Left ventricle myocardium inferior (tissue), 1 donor: ENCODE measurements around the gene MAB21L1. TPM values are rescaled to one million over a fixed set of nuclear protein-coding genes. Genes with fewer than 3 reads are reported as not detected.
A peak's percentile ranks its signal among the peaks of the same experiment; 100 is the strongest.

Source experiments
- DNase-seq: peaks from one replicate; pipeline ENCODE4 v3.0.0-alpha.2; 2020
- H3K27ac ChIP-seq: fragments of 200-600 bp; replicated peaks from 2 replicates; pipeline ENCODE4 v1.8.0; 2021
- H3K27me3 ChIP-seq: fragments of 200-600 bp; 2 replicates; pipeline ENCODE4 v1.8.0; 2021; ENCODE audit warnings: low read depth
- H3K36me3 ChIP-seq: fragments of 200-600 bp; 2 replicates; pipeline ENCODE4 v1.8.0; 2021
- H3K4me1 ChIP-seq: fragments of 200-600 bp; 2 replicates; pipeline ENCODE4 v1.8.0; 2021
- H3K4me3 ChIP-seq: fragments of 200-600 bp; 2 replicates; pipeline ENCODE4 v1.8.0; 2021; ENCODE audit warnings: mild to moderate bottlenecking, moderate library complexity
- H3K9me3 ChIP-seq: fragments of 200-600 bp; replicated peaks from 2 replicates; pipeline ENCODE4 v1.8.0; 2021
- intact Hi-C: fragments of 100-400 bp; cut with micrococcal nuclease; formaldehyde crosslinking; loops from one replicate; pipeline ENCODE4 v1.11.0; 2022
- total RNA-seq: library from RNA; stranded (reverse); fragmentation: NEBNext Ultra II Directional; extraction: Animal tissue kit (Norgen Biotek cat#: 25700); gene quantifications from one replicate; pipeline ENCODE4 v1.2.1, GENCODE V29; 2021
- TF ChIP-seq, protein P1 (sequence below): fragments of 200-600 bp; IDR thresholded peaks from 2 replicates; pipeline ENCODE4 v1.8.0; 2021; ENCODE audit warnings: antibody characterized with exemption, mild to moderate bottlenecking, borderline replicate concordance
- donor health status: DM: no; HTN: yes; CAD: no; lungs with severe emphysema.

The MAB21L1 gene
- total RNA-seq, 1 donor from 2014 or later, result 0.47 TPM

DNA sequence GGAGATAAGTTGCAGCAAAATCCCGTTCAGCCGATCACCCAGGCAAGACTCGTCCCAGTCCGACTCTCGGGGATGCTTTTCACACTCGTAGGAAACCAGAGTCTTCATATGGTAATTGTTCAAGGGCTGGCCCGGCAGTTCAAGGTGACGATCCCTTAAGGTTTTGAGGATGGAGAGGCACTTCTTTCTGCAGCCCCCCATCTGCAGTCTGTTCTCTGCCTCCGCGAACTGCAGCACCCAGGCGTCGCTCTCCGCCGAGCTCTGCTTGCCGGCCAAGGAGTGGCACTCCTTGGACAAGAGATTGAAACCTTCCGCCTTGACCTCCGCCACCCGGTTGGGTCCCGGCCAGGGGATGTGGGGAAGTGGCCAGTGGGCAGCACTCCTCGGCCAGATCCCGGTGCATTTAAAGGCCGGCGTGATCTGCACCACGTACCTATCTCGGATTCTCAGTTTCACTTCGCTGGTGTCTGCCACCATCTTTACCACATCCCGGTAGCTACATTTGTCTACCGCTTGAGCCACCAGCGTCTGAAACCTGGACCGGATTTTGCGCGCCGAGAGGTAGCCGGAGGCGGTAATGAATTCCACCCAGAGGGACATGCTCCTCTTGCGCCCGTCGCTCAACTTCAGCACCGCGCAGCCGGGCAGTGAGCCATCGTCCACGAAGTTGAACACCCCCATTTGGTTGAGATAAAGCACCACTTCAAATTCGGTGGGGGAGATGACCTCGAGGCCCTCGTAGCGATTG lies 1.1 kb downstream of the MAB21L1 start:
- DNase-seq, result no peak
- Histone ChIP-seq H3K4me3 (peak overlapping the region; percentile 68), H3K9me3 (no peaks in the 10 kb centered on the region), H3K27ac (peak overlapping the region; percentile 63), H3K36me3 (peaks cover 3% of the 10 kb centered on the region), H3K4me1 (peaks cover 16% of the 10 kb centered on the region), H3K27me3 (no peaks in the 10 kb centered on the region)
- TF ChIP-seq, protein P1, sequence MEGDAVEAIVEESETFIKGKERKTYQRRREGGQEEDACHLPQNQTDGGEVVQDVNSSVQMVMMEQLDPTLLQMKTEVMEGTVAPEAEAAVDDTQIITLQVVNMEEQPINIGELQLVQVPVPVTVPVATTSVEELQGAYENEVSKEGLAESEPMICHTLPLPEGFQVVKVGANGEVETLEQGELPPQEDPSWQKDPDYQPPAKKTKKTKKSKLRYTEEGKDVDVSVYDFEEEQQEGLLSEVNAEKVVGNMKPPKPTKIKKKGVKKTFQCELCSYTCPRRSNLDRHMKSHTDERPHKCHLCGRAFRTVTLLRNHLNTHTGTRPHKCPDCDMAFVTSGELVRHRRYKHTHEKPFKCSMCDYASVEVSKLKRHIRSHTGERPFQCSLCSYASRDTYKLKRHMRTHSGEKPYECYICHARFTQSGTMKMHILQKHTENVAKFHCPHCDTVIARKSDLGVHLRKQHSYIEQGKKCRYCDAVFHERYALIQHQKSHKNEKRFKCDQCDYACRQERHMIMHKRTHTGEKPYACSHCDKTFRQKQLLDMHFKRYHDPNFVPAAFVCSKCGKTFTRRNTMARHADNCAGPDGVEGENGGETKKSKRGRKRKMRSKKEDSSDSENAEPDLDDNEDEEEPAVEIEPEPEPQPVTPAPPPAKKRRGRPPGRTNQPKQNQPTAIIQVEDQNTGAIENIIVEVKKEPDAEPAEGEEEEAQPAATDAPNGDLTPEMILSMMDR, result no peak
- intact Hi-C loops, result no loop called here

DNA sequence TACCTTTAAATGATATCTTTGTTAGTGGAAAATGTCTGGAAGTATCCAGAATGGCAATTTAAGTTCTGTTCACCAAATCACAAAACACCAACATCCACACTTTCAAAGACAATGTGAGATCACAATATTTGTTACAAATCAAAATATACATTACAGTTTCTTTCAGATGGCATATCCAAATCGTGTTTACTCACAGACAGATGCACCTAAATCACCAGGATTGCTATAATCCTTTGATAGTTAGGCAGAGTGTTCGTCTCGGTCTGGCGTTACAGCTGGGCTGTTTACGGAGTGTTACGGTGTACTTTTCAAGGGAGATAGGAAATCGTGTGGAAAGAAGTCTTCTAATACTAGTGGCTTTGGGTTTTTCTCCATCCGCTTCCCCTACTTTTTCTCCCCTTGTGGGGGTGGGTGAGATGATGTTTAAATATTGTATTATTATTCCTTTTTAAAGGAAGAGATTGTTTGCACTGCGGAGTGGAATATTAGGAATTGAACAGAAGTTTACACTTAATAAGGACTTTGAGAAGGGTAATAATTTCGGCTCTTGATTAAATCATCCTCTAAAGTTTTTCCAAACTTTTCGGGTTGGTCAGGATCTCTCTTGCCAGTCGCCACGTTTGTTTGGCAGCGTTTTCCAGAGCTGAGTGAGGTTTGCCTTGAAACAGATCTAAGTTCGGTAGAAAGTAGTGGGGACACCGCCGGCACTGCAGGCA lies 1.8 kb downstream of the MAB21L1 start:
- no peak for DNase-seq
- intact Hi-C loops, result no loop called here

DNA sequence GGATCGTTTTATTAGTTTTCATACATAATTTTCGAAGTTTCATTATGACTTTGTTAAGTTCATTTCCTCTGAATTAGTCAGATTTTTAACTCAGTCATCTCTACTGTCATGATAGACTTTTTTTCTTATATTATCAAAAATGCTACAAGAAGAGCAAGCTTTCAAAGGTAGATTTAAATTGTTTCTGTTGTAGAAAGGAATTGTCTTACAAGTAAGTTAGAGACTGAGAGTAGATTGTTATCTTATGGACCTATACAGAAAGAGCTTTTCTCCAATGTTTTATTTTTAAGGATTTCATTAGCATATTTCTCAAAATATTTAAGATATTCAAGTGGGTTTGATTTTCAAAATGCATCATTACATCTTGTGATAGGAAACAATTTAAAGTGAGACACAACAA lies 2.7 kb downstream of the MAB21L1 start:
- Histone ChIP-seq H3K9me3 (no peaks in the 10 kb centered on the region), H3K4me3 (peak overlapping the region; percentile 68), H3K4me1 (peaks cover 20% of the 10 kb centered on the region), H3K27me3 (no peaks in the 10 kb centered on the region), H3K27ac (no peak overlapping the region), H3K36me3 (peaks cover 3% of the 10 kb centered on the region)
- TF ChIP-seq, protein P1, result no peak
- no peak for DNase-seq
- intact Hi-C loops, result no loop called here

More for the DNA sequence above, 1.8 kb downstream of the MAB21L1 start:
- Histone ChIP-seq H3K4me1 (peaks cover 20% of the 10 kb centered on the region), H3K9me3 (no peaks in the 10 kb centered on the region), H3K36me3 (peaks cover 3% of the 10 kb centered on the region), H3K4me3 (peak overlapping the region; percentile 68), H3K27me3 (no peaks in the 10 kb centered on the region), H3K27ac (peak overlapping the region; percentile 63)
- TF ChIP-seq, protein P1, result no peak

DNA sequence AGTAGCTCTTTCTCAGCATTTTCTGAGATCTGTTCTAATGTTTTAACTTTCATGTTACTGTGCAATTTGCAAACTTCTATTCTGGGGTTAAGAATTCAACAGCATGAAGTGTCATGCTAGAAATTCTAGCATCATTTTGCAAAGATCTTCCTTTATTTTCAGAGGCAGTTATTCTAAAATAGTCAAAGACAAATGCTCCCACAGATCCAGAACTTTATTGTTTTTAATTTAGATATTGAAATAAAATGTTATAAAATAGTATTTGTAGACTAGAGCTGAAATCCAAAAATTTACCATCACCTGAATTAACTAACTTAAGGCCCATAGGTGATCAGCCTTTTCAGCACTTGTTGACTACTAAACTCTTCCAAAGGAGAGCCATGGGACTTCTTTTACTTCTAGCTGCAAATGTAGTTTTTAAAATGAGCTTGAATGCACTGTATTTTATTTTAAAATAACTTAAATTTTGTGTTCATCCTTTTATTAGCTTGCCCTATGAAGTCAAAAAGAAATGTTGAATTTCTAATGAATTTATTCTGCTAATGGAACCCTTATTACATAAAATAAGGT lies 3.2 kb downstream of the MAB21L1 start:
- Histone ChIP-seq H3K9me3 (no peaks in the 10 kb centered on the region), H3K27me3 (no peaks in the 10 kb centered on the region), H3K4me3 (peak overlapping the region; percentile 68), H3K4me1 (peaks cover 20% of the 10 kb centered on the region), H3K36me3 (no peaks in the 10 kb centered on the region), H3K27ac (no peak overlapping the region)
- no peak for DNase-seq
- intact Hi-C loops, result no loop called here
- TF ChIP-seq, protein P1, result no peak

DNA sequence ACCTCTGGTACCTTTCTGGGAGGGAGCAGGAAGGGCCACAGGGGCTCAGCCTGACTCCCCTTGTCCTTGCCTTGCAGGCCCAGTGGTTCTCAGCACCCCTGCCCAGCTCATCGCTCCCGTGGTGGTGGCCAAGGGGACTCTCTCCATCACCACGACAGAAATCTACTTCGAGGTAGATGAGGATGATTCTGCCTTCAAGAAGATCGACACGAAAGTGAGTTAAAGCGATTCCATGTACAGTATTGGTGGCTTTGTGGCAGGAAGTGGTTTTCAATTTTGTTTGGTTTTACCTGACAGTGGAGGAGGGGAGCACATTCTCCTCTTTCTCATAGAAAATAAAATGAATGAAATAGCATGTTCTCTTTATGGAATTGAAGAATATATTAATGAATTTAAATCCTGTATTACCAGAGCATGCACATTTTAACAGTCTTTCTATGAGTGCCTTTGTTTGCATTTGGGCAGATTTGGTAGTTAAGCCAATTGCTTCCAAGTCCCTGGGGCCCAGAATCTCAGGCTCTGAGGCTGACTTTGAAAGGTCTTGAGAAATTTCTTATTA lies 4.1 kb downstream of the MAB21L1 start:
- peaks cover 20% of the 10 kb centered on the region for H3K4me1 ChIP-seq
- H3K27ac ChIP-seq, result peak overlapping the region; percentile 84
- intact Hi-C loops, result no loop called here
- DNase-seq, result no peak
- H3K4me3 ChIP-seq, result peak overlapping the region; percentile 68
- H3K36me3 ChIP-seq, result no peaks in the 10 kb centered on the region
- H3K27me3 ChIP-seq, result no peaks in the 10 kb centered on the region
- TF ChIP-seq, protein P1, result no peak
- H3K9me3 ChIP-seq, result no peaks in the 10 kb centered on the region
